ENCODE measurements around the gene MYCBP. TPM values are rescaled to one million over a fixed set of nuclear protein-coding genes. Genes with fewer than 3 reads are reported as not detected.

MYCBP gene
- total and polyA plus RNA-seq, 2 of the 8 experiments (the other 6 are each of a cell fraction or from before 2014, with no cell fraction given): 22.4 to 38.2 TPM

- Histone ChIP-seq H3K36me3 (ENCODE audit: control insufficient read depth in 2 of 4, insufficient read depth in 4 of 4, low read length in 3 of 4) (no peaks in the 10 kb centered on the region), H3K14ac (ENCODE audit: insufficient read length) (no peak overlapping the region), H3K27ac (ENCODE audit: low read depth, low read length) (no peak overlapping the region), H4K8ac (ENCODE audit: extremely low read depth, insufficient read depth, low read length) (no peak overlapping the region), H3K4ac (replicated peaks; ENCODE audit: insufficient read length, low read depth, low read length) (no peak overlapping the region), H3K79me1 (ENCODE audit: low read depth, low read length) (no peaks in the 10 kb centered on the region), H3K18ac (ENCODE audit: extremely low read depth, low read length) (no peak overlapping the region), H3K79me2 (ENCODE audit: control insufficient read depth in 1 of 2, insufficient read depth in 2 of 2, low read length in 2 of 2) (no peaks in the 10 kb centered on the region; a peak in 1 of 4 replicates), H3K4me1 (replicated peaks in 1 of 4; ENCODE audit: control insufficient read depth in 3 of 4, insufficient read depth in 4 of 4, low read length in 3 of 4) (peaks cover 0 to 3% (median under 1%) of the 10 kb centered on the region in 4 experiments; a peak in 3 of 7 replicates), H4K91ac (replicated peaks; ENCODE audit: insufficient read length, low read length) (no peak overlapping the region), H2AFZ (ENCODE audit: low read length) (no peak overlapping the region), H3K23me2 (ENCODE audit: low read depth, low read length) (peaks cover 6% of the 10 kb centered on the region; the same call in 1 of the 2 replicates), H2BK20ac (ENCODE audit: low read length) (no peak overlapping the region), H4K20me1 (replicated peaks in 1 of 2; ENCODE audit: control insufficient read depth in 1 of 2, insufficient read depth in 2 of 2, low read length in 2 of 2) (no peaks in the 10 kb centered on the region), H3K56ac (replicated peaks; ENCODE audit: insufficient read length, low read depth, low read length) (no peak overlapping the region), H3K4me3 (ENCODE audit: extremely low read depth in 1 of 4, insufficient read depth in 2 of 4, low read depth in 3 of 4, low read length in 4 of 4) (no peak overlapping the region), H4K5ac (ENCODE audit: insufficient read length, low read depth, low read length) (no peak overlapping the region), H2BK12ac (ENCODE audit: low read depth, low read length) (no peak overlapping the region), H3K23ac (ENCODE audit: insufficient read length) (no peak overlapping the region), H3K4me2 (ENCODE audit: insufficient read depth in 1 of 2, low read depth in 2 of 2, low read length in 2 of 2) (no peak overlapping the region), H2BK120ac (replicated peaks; ENCODE audit: low read depth, low read length) (no peak overlapping the region), H2AK5ac (ENCODE audit: low read depth, low read length) (no peak overlapping the region), H3K27me3 (replicated peaks in 1 of 4; ENCODE audit: control insufficient read depth in 3 of 4, extremely low read depth in 1 of 4, insufficient read depth in 3 of 4, low read length in 3 of 4) (no peaks in the 10 kb centered on the region), H2BK15ac (ENCODE audit: low read length) (no peak overlapping the region), H3K9ac (replicated peaks in 1 of 4; ENCODE audit: extremely low read depth in 1 of 4, low read depth in 3 of 4, low read length in 3 of 4) (no peak overlapping the region), H2BK5ac (ENCODE audit: low read depth, low read length) (no peak overlapping the region), H3K9me3 (ENCODE audit: insufficient read depth in 2 of 2, low read depth in 1 of 2, low read length in 1 of 2) (no peaks in the 10 kb centered on the region)
- no peak for FAIRE-seq
- WGBS, 2 experiments (ENCODE audit: extremely low coverage in 1 of 2, insufficient coverage in 1 of 2, insufficient read length in 1 of 2, insufficient replicate concordance in 2 of 2, low coverage in 1 of 2, low lambda C conversion rate in 2 of 2, missing lambda C conversion rate in 1 of 2): 87% methylated on average over 2 of the region's 2 CpGs; no CpG with 5 or more reads in 1 of the 2 experiments
- no peak for DNase-seq (ENCODE audit: low read depth in 1 of 2, low spot score in 2 of 2)
- POLR2A ChIA-PET (ENCODE audit: partially characterized antibody): interaction anchor here (1.4 kb wide), 1 partner anchor 130 kb away, joined by 3 read pairs; no protein-coding TSS in a partner anchor
- CTCF ChIA-PET (ENCODE audit: partially characterized antibody): interaction anchor here (0.6 to 1.1 kb wide), 3 partner anchors 16 to 88 kb away, joined by 3 read pairs; no protein-coding TSS in a partner anchor
- TF ChIP-seq SP4 (IDR thresholded peaks at IDR 0.05; ENCODE audit: low read length) (no peak), RFX5 (IDR thresholded peaks at IDR 0.05; ENCODE audit: borderline replicate concordance, low read depth, low read length) (no peak), CHD1 (IDR thresholded peaks at IDR 0.05; ENCODE audit: low read depth, low read length) (no peak), NANOG (IDR thresholded peaks at IDR 0.05; ENCODE audit: insufficient read depth, low read depth, low read length, poor library complexity, severe bottlenecking) (no peak), GABPA (IDR thresholded peaks at IDR 0.05; ENCODE audit: borderline replicate concordance, insufficient read depth, low read length) (no peak), BRCA1 (IDR thresholded peaks at IDR 0.05; ENCODE audit: low read depth, low read length) (no peak), SUZ12 (IDR thresholded peaks at IDR 0.05; ENCODE audit: low read length) (no peak), KDM4A (IDR thresholded peaks at IDR 0.05; ENCODE audit: low read depth, low read length, severe bottlenecking) (no peak), MAFK (IDR thresholded peaks at IDR 0.05; ENCODE audit: low read depth, low read length) (no peak)
- TF ChIP-seq, protein P1, sequence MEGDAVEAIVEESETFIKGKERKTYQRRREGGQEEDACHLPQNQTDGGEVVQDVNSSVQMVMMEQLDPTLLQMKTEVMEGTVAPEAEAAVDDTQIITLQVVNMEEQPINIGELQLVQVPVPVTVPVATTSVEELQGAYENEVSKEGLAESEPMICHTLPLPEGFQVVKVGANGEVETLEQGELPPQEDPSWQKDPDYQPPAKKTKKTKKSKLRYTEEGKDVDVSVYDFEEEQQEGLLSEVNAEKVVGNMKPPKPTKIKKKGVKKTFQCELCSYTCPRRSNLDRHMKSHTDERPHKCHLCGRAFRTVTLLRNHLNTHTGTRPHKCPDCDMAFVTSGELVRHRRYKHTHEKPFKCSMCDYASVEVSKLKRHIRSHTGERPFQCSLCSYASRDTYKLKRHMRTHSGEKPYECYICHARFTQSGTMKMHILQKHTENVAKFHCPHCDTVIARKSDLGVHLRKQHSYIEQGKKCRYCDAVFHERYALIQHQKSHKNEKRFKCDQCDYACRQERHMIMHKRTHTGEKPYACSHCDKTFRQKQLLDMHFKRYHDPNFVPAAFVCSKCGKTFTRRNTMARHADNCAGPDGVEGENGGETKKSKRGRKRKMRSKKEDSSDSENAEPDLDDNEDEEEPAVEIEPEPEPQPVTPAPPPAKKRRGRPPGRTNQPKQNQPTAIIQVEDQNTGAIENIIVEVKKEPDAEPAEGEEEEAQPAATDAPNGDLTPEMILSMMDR (IDR thresholded peaks at IDR 0.05; ENCODE audit: control extremely low read depth in 1 of 3, insufficient read depth in 1 of 3, low read depth in 1 of 3, low read length in 3 of 3): no peak
Observed at GRCh38 chr1:38875811-38876210, 2.7 kb upstream of the MYCBP start.
